Measurements from ENCODE around the gene PTPRG. TPM values are rescaled to one million over a fixed set of nuclear protein-coding genes. Genes with fewer than 3 reads are reported as not detected.
A peak's percentile ranks its signal among the peaks of the same experiment; 100 is the strongest.

PTPRG gene
- total RNA-seq, 1 experiment from 2014 or later, result not detected

GRCh38 chr3:61889259-61889658 is 327.9 kb downstream of the PTPRG start:
- DNase-seq (ENCODE audit: low spot score), result no peak

DNA sequence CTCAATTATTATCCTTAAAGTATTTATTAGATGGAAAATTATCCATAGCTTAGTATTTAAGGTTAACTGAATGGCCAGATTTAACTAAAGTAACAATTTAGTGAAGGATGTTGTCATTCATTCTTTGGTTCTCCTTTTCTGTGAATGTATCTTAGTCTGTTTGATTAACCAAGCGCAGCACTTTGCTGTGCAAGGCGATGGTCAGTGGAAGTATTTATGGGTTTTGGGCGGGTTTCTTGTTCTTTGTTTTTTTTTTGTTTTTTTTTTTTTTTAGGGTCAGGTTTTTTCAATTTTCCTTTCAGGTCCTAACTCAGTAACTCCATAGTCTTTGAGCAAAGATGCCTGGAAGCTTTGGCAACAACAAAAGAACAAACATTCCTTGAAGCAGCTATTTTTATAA is 328.8 kb downstream of the PTPRG start:
- no peak for DNase-seq (ENCODE audit: low spot score)

- DNase-seq (ENCODE audit: low spot score), result no peak
Observed at GRCh38 chr3:61890586-61890985, 329.2 kb downstream of the PTPRG start.

DNA sequence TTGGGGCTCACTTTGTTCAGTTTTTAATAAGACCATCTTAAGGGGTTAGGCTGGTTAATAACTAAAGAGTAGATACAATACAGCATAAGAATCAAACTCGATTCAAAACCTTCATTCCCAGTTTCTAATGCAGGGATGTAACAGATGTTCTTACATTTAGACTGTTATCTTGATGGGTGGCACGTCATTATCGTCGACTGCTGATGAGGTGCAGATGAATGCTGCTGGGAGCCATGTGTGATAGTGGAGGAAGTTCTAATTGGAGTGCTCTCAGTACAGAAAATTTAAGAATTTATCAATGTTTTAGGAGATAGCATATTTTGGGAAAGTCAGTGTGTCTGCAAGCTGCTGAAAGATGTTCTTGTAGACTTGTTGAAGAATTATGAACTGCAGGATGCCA is 331.5 kb downstream of the PTPRG start:
- no peak for DNase-seq (ENCODE audit: low spot score)

GRCh38 chr3:61893840-61894566 is 332.6 kb downstream of the PTPRG start:
- no peak for DNase-seq (ENCODE audit: low spot score)

GRCh38 chr3:61894988-61895935 is 333.9 kb downstream of the PTPRG start:
- DNase-seq (ENCODE audit: low spot score), result peak; percentile 35

DNA sequence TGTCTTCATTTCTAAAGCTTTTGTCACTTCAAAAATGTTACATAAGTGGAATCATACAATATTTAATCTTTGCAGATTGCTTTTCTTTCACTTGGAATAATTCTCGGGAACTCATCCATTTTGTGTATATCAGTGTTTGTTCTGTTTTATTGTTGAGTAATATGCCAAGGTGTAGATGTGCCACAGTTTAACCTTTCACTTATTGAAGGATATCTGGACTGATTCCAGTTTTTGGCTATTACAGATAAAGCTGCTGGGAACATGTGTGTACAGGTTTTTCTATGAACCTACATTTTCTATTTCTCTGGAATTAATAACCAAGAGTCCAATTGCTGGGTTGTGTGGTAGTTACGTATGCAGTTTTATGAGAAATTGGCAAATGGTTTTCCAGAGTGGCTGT is 334.9 kb downstream of the PTPRG start:
- DNase-seq (ENCODE audit: low spot score), result no peak

DNA sequence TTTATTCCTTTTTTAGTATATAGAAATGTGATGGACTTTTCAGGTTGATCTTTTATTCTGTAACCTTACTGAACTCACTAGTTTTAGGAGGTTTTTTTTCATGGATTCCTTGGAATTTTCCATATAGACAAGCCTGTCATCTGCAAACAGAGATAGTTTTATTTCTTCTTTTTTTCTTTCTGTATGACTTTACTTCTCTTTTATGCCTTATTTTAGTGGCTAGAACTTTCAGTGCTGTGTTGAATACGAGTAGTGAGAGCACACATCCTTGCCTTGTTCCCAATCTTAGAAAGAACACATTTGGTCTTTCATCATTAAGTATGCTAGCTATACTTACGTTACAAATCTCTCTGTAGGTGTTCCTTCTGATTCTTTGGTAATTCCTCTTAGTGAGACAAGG is 336.5 kb downstream of the PTPRG start:
- no peak for DNase-seq (ENCODE audit: low spot score)

DNA sequence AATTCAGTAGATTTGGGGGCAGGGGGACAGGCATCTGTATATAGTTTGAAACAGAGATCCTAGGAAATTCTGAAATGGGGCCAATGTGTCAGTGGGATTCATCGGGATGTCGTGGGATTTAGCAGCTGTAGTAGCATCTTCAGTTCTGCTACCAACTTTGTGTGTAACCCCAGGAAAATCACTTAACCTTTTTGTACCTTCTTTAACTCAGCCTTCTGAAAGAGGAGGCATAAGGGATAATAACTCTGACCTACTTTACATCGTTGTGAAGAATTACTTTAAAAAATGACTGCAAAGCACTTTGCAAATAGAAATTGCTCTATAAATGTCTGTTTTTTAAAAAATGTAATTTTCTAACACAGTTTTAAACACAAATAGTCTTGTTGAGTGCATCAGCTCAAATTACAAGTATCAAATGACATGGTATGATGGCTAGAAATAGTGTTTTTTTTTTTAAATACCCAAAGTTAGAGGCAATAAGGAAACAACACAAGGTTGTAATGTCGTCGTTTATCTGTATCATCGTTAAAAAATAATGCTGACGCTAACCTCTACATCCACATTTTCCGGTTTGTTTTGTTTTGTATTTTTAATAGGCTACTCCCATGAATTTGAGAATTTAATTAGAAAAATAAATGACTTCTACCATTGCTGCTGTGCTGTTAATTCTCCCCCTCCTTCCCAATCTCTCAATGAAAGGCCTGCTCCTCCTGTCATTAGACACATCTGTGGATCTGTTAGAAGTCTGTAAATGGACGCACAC is 338.5 kb downstream of the PTPRG start:
- no peak for DNase-seq (ENCODE audit: low spot score)

DNA sequence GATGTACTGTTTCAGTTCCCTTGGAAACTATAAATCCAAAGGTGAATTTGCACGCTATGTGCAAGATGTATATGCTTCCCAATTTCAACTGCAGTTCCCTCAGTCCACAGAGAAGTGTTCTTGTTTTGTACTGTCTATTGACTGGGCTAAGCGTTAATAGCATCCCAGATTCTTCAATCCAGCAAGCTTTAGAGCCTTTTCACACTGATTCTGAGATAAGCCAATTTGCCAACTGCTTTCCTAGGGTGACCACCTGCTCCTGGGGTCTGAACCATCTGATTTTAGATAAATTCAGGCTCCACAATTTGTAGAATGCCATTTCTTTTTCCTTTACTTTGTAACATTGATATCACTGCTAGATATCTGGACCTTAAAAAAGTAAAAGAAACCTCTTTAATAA is 340.1 kb downstream of the PTPRG start:
- DNase-seq (ENCODE audit: low spot score), result no peak

DNA sequence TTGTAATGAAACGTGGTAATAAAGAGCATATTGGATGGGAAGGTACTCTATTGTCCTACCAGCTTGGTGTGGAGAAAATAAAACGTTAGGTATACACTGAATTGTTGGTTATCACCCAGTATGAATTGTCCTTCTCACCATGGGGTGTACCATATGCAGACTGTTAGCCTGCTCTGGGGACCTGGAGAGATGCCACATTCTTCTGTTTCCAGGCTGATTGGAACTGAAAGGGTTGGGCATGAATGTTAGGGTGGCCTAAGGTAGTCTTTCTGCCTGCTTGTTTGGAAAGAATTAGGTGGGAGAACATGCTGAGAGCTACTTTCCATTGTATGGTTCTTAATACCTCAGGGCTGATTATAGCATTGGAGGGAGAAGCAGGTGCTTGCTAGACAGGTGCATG is 340.6 kb downstream of the PTPRG start:
- DNase-seq (ENCODE audit: low spot score), result no peak

GRCh38 chr3:61903074-61903473 is 341.7 kb downstream of the PTPRG start:
- no peak for DNase-seq (ENCODE audit: low spot score)

GRCh38 chr3:61903931-61904657 is 342.7 kb downstream of the PTPRG start:
- no peak for DNase-seq (ENCODE audit: low spot score)

GRCh38 chr3:61907210-61907795 is 345.9 kb downstream of the PTPRG start:
- DNase-seq (ENCODE audit: low spot score), result no peak

DNA sequence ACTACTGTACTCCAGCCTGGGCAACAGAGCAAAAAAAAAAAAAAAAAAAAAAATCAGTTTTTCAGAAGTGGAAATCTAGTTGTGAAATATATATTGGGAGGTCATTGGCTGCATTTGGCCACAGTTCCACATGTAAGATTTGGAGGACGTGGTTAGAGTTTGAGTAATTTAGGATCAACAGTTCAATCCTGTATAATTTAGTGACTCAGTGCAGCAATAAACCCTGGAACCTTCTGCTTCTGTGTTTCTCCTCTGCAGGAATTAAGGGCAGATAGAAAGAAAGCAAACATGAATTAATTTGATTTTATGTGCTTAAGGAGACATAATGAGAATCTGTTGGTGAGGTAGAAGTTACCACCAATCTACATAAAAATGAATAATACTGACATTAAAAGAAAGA is 347.0 kb downstream of the PTPRG start:
- no peak for DNase-seq (ENCODE audit: low spot score)

GRCh38 chr3:61910732-61911131 is 349.4 kb downstream of the PTPRG start:
- DNase-seq (ENCODE audit: low spot score), result no peak

DNA sequence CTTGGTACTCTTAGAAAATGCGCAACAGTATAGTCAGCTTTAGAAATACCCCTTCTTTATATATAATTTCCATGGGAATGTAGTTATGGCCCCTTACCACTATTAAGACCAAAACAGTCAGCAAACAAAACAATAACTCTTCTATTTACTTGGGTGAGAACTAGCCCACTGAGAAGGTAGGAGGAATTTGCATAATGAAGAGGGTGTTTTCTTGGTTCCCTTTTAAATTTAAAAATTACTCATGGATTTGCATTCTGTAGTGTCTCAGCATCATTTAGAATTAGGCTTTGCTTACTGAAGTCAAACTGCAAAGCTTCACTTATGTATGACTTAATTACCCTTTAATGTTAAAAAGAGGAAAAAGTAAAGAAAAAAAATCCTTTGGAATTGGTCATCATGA is 350.8 kb downstream of the PTPRG start:
- no peak for DNase-seq (ENCODE audit: low spot score)

DNA sequence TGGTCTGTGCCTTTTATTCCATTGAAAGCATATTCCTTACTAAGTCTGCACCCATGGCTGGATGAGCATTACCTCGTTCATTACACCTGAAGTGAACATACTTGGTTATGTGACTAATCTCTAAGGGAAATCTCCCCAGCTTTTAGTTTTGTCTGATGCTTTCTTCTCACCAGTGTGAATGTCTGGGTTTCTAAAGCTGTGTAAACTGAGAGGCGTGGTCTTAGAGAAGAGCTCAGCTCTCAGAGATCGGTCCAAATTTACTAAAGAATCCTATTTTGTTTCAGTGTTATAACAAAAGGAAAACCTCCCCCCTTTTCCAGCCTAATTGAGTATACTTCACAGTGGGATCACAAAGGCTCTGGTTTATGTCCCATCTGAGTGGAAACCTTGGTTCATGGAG is 352.3 kb downstream of the PTPRG start:
- no peak for DNase-seq (ENCODE audit: low spot score)

DNA sequence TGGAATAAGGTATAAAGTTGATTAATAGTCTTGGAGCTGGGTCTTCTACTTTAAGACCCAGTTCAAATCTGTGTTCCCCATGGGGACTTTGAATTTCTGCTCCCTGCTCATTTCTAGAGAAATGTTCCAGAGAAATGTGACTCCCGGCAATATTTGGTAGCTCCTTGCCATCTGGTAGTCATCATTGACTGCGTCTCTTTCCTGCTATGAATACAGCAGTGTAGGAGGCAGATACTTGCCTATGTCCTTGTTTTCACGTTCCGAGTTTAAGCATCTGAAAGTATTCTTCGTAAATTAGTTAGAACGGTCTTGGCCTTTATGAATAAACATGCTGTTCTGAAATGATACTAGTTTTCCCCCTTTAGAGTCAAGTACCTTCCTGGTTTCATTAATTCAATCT is 352.9 kb downstream of the PTPRG start:
- DNase-seq (ENCODE audit: low spot score), result no peak

DNA sequence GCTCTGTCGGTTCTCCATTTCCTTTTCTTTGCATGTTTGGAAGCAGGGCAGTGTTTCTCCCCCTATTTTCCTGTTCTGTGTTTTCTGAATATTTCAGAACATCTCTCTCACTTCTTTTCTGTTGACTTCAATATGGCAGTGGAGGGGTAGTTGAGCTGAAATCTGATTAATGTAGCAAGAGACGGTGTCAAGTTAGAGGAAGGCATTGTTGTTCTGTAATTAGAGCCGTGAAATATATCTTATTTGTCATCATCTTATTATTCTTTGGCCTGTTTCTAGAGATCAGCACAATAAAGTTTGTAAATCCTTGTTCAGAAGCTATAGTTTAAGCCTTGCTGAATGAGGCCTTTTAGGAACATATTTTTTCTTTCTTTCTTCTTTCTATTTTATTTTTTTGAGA is 353.9 kb downstream of the PTPRG start:
- no peak for DNase-seq (ENCODE audit: low spot score)

GRCh38 chr3:61919371-61919770 is 358.0 kb downstream of the PTPRG start:
- no peak for DNase-seq (ENCODE audit: low spot score)

Measured in HT-29 (cell line).